C4-2B (cell line): Measurements from ENCODE around the gene TUSC2.
A peak's percentile ranks its signal among the peaks of the same experiment; 100 is the strongest.

Experiments used
- H3K27ac ChIP-seq: fragments of 450-650 bp; 2 replicates; pipeline ENCODE4 v1.5.1; 2017
- ZFX ChIP-seq: fragments of 450-650 bp; IDR thresholded peaks from 2 replicates; pipeline ENCODE4 v1.6.1; 2017
- TF ChIP-seq, protein P1 (sequence below): fragments of 450-650 bp; conservative IDR thresholded peaks from 2 replicates; pipeline ENCODE4 v1.5.1; 2017; ENCODE audit warnings: mild to moderate bottlenecking

The TUSC2 gene

GRCh38 chr3:50347187-50347813 is 19.3 kb upstream of the TUSC2 start:
- TF ChIP-seq ZFX: no peak
- TF ChIP-seq, protein P1, sequence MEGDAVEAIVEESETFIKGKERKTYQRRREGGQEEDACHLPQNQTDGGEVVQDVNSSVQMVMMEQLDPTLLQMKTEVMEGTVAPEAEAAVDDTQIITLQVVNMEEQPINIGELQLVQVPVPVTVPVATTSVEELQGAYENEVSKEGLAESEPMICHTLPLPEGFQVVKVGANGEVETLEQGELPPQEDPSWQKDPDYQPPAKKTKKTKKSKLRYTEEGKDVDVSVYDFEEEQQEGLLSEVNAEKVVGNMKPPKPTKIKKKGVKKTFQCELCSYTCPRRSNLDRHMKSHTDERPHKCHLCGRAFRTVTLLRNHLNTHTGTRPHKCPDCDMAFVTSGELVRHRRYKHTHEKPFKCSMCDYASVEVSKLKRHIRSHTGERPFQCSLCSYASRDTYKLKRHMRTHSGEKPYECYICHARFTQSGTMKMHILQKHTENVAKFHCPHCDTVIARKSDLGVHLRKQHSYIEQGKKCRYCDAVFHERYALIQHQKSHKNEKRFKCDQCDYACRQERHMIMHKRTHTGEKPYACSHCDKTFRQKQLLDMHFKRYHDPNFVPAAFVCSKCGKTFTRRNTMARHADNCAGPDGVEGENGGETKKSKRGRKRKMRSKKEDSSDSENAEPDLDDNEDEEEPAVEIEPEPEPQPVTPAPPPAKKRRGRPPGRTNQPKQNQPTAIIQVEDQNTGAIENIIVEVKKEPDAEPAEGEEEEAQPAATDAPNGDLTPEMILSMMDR: peak; percentile 83

GRCh38 chr3:50345586-50346234 is 17.7 kb upstream of the TUSC2 start, which contains the start of gene ZMYND10:
Gene ZMYND10, minus strand, starts transcription at chr3:50345732. Its CDS starts 153 bp downstream, at chr3:50345579.
- TF ChIP-seq, protein P1: no peak

More at GRCh38 chr3:50347187-50347813, 19.3 kb upstream of the TUSC2 start:
- no peak overlapping the region for H3K27ac ChIP-seq

GRCh38 chr3:50345008-50345407 is 17.0 kb upstream of the TUSC2 start:
- H3K27ac ChIP-seq: peak overlapping the region; percentile 60
- TF ChIP-seq, protein P1: no peak
- no peak for TF ChIP-seq ZFX

More at GRCh38 chr3:50345586-50346234, 17.7 kb upstream of the TUSC2 start, which contains the start of gene ZMYND10:
- H3K27ac ChIP-seq: peak within 1 kb of the TSS; percentile 60

GRCh38 chr3:50342813-50343633 is 15.0 kb upstream of the TUSC2 start:
- TF ChIP-seq, protein P1: no peak
- TF ChIP-seq ZFX: no peak
- H3K27ac ChIP-seq: no peak overlapping the region

- no peak overlapping the region for H3K27ac ChIP-seq
- no peak for TF ChIP-seq ZFX
- TF ChIP-seq, protein P1: no peak
Measured at GRCh38 chr3:50341996-50342650, 14.1 kb upstream of the TUSC2 start.

DNA sequence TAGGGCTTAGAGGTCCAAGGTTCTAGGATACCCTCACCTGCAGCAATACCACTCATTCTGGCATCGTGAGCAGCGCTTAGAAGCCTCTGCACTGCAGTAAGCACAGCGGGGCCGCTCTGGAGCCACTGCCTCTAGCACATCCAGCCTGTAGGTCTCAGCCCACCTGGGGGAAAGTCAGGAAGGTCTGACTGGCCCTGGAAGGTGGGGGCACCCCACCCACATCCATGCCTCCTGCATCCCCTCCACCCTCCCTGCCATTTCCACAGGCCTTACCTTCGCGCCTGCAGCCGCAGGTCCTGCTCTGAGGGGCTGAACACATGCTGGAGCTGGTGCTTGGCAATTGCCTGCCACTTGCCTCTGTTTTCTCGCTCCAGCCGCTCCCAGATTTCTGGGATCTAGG is 13.5 kb upstream of the TUSC2 start:
- TF ChIP-seq, protein P1: no peak
- no peak for TF ChIP-seq ZFX
- no peak overlapping the region for H3K27ac ChIP-seq
